ENCODE measurements around the gene ALOX5AP.

Gene ALOX5AP

GRCh38 chr13:30750036-30750435 lies 14.7 kb downstream of the ALOX5AP start:
- ATAC-seq = no peak
- no peak for TF ChIP-seq ZNF8 (CRISPR knock-in tag; IDR thresholded peaks at IDR 0.05)
- TF ChIP-seq ZNF565 (CRISPR knock-in tag; conservative IDR thresholded peaks at IDR 0.05; ENCODE audit: low read depth) = no peak
- no peak for TF ChIP-seq PATZ1 (CRISPR knock-in tag; IDR thresholded peaks at IDR 0.05; ENCODE audit: borderline replicate concordance)

- ATAC-seq = no peak
- no peak for TF ChIP-seq CSDC2 (CRISPR knock-in tag; IDR thresholded peaks at IDR 0.05)
These were observed 16.0 kb downstream of the ALOX5AP start for GRCh38 chr13:30751183-30751933.

- TF ChIP-seq ZC3H10 (CRISPR knock-in tag; IDR thresholded peaks at IDR 0.05) = no peak
- TF ChIP-seq ESRRG (CRISPR knock-in tag; IDR thresholded peaks at IDR 0.05) = no peak
- no peak for TF ChIP-seq TSHZ2 (CRISPR knock-in tag; IDR thresholded peaks at IDR 0.05)
- TF ChIP-seq CSRNP3 (CRISPR knock-in tag; IDR thresholded peaks at IDR 0.05) = no peak
- no peak for TF ChIP-seq ZFP3 (CRISPR knock-in tag; IDR thresholded peaks at IDR 0.05)
- no peak for TF ChIP-seq TOX (CRISPR knock-in tag; IDR thresholded peaks at IDR 0.05; ENCODE audit: borderline replicate concordance)
- ATAC-seq = peak; percentile 44; the same call in 1 of the 3 replicates
These were observed 17.0 kb downstream of the ALOX5AP start for GRCh38 chr13:30752201-30752797.

GRCh38 chr13:30753030-30753616 lies 17.8 kb downstream of the ALOX5AP start:
- ATAC-seq = no peak
- TF ChIP-seq ZNF70 (CRISPR knock-in tag; IDR thresholded peaks at IDR 0.05) (no peak), ESRRG (CRISPR knock-in tag; IDR thresholded peaks at IDR 0.05) (no peak), ISL1 (CRISPR knock-in tag; IDR thresholded peaks at IDR 0.05) (no peak), TCF4 (CRISPR knock-in tag; IDR thresholded peaks at IDR 0.05; ENCODE audit: borderline replicate concordance) (no peak), CSRNP3 (CRISPR knock-in tag; IDR thresholded peaks at IDR 0.05) (no peak), ZNF565 (CRISPR knock-in tag; conservative IDR thresholded peaks at IDR 0.05; ENCODE audit: low read depth) (no peak), ZC3H10 (CRISPR knock-in tag; IDR thresholded peaks at IDR 0.05) (no peak), TOX (CRISPR knock-in tag; IDR thresholded peaks at IDR 0.05; ENCODE audit: borderline replicate concordance) (no peak), CSDC2 (CRISPR knock-in tag; IDR thresholded peaks at IDR 0.05) (no peak), TSHZ2 (CRISPR knock-in tag; IDR thresholded peaks at IDR 0.05) (no peak), PATZ1 (CRISPR knock-in tag; IDR thresholded peaks at IDR 0.05; ENCODE audit: borderline replicate concordance) (no peak), OSR1 (CRISPR knock-in tag; IDR thresholded peaks at IDR 0.05) (no peak), RARB (CRISPR knock-in tag; IDR thresholded peaks at IDR 0.05) (no peak)

Data from SK-N-SH treated with all-trans-retinoic acid at 6 μM for 48 hours (cell line).